ENCODE data around the gene NPDC1. TPM values are rescaled to one million over a fixed set of nuclear protein-coding genes. Genes with fewer than 3 reads are reported as not detected.

Gene NPDC1
- polyA plus RNA-seq, 3 donors = 0.51 to 2.7 TPM; not detected in 1

GRCh38 chr9:137027369-137028262, 18.4 kb downstream of the NPDC1 start, which contains the start of gene ABCA2:
TSS of gene ABCA2 (minus strand) at chr9:137028237. CDS start at chr9:137028140, 97 bp downstream.
- TF ChIP-seq CTCF (IDR thresholded peaks at IDR 0.05) = no peak
- Histone ChIP-seq H3K4me3 (replicated peaks in 1 of 3; ENCODE audit: low read depth in 2 of 3, low read length in 3 of 3) (peak within 1 kb of the TSS; percentile 41 to 88 (median 68)), H3K27me3 (ENCODE audit: control insufficient read depth in 2 of 2, insufficient read depth in 2 of 2, low read length in 2 of 2) (no peaks in the 10 kb centered on the region), H2AFZ (ENCODE audit: insufficient read depth, low read depth, low read length, poor library complexity, severe bottlenecking) (peak within 1 kb of the TSS; percentile 73), H4K20me1 (ENCODE audit: insufficient read depth, low read length) (peaks cover 12% of the 10 kb centered on the region), H3K79me2 (ENCODE audit: insufficient read depth, low read length) (peaks cover 42% of the 10 kb centered on the region), H3K27ac (ENCODE audit: low read depth in 1 of 2, low read length in 2 of 2) (peak within 1 kb of the TSS; percentile 83 to 92), H3K9me3 (replicated peaks in 1 of 2; ENCODE audit: control insufficient read depth in 1 of 2, insufficient read depth in 1 of 2, low read length in 2 of 2) (no peaks in the 10 kb centered on the region), H3K36me3 (replicated peaks in 1 of 2; ENCODE audit: control insufficient read depth in 1 of 2, insufficient read depth in 2 of 2, low read length in 2 of 2) (no peaks in the 10 kb centered on the region), H3K4me2 (replicated peaks; ENCODE audit: extremely low read depth, low read length, poor library complexity, severe bottlenecking) (peak within 1 kb of the TSS; percentile 98), H3K9ac (ENCODE audit: insufficient read depth, low read length, poor library complexity, severe bottlenecking) (peak within 1 kb of the TSS; percentile 77), H3K4me1 (ENCODE audit: control insufficient read depth in 1 of 2, insufficient read depth in 2 of 2, low read length in 2 of 2) (peaks cover 48 to 58% of the 10 kb centered on the region in 2 donors)
- intact Hi-C loops (cut with micrococcal nuclease) = no loop called here
- H3K27ac Mint-ChIP-seq = peak within 1 kb of the TSS in 5 of 7 donors; percentile 30 to 94 (median 87)
- WGBS (ENCODE audit: insufficient coverage) = 4% methylated on average over 95 of the region's 95 CpGs
- peak within 1 kb of the TSS; percentile 73 to 92 for H3K4me3 Mint-ChIP-seq
- no peaks in the 10 kb centered on the region for H3K9me3 Mint-ChIP-seq
- H3K36me3 Mint-ChIP-seq = peaks cover 0 to 4% of the 10 kb centered on the region in 2 donors
- H3K4me1 Mint-ChIP-seq = peaks cover 38% of the 10 kb centered on the region
- peaks cover 4 to 7% (median 6%) of the 10 kb centered on the region in 3 donors for H3K27me3 Mint-ChIP-seq (ENCODE audit: low read depth in 3 of 3)
- DNase-seq = peak in 1 of 3 donors; percentile 42

- peaks cover 35% of the 10 kb centered on the region for H3K4me1 Mint-ChIP-seq
- H3K36me3 Mint-ChIP-seq = peaks cover 0 to 4% of the 10 kb centered on the region in 2 donors
- Histone ChIP-seq H3K36me3 (replicated peaks in 1 of 2; ENCODE audit: control insufficient read depth in 1 of 2, insufficient read depth in 2 of 2, low read length in 2 of 2) (no peaks in the 10 kb centered on the region), H3K9me3 (replicated peaks in 1 of 2; ENCODE audit: control insufficient read depth in 1 of 2, insufficient read depth in 1 of 2, low read length in 2 of 2) (no peaks in the 10 kb centered on the region), H3K9ac (ENCODE audit: insufficient read depth, low read length, poor library complexity, severe bottlenecking) (no peak overlapping the region), H3K4me3 (replicated peaks in 1 of 3; ENCODE audit: low read depth in 2 of 3, low read length in 3 of 3) (no peak overlapping the region), H3K4me2 (replicated peaks; ENCODE audit: extremely low read depth, low read length, poor library complexity, severe bottlenecking) (no peak overlapping the region), H3K4me1 (ENCODE audit: control insufficient read depth in 1 of 2, insufficient read depth in 2 of 2, low read length in 2 of 2) (peaks cover 44 to 56% of the 10 kb centered on the region in 2 donors), H3K79me2 (ENCODE audit: insufficient read depth, low read length) (peaks cover 34% of the 10 kb centered on the region), H3K27me3 (ENCODE audit: control insufficient read depth in 2 of 2, insufficient read depth in 2 of 2, low read length in 2 of 2) (no peaks in the 10 kb centered on the region), H4K20me1 (ENCODE audit: insufficient read depth, low read length) (peaks cover 10% of the 10 kb centered on the region), H2AFZ (ENCODE audit: insufficient read depth, low read depth, low read length, poor library complexity, severe bottlenecking) (no peak overlapping the region), H3K27ac (ENCODE audit: low read depth in 1 of 2, low read length in 2 of 2) (no peak overlapping the region)
- intact Hi-C loops (cut with micrococcal nuclease) = no loop called here
- H3K4me3 Mint-ChIP-seq = peak overlapping the region in 1 of 2 donors; percentile 69
- peaks cover 0 to 4% (median 0%) of the 10 kb centered on the region in 7 donors for H3K9me3 Mint-ChIP-seq
- H3K27me3 Mint-ChIP-seq (ENCODE audit: low read depth in 3 of 3) = peaks cover 4 to 7% (median 6%) of the 10 kb centered on the region in 3 donors
- no peak overlapping the region for H3K27ac Mint-ChIP-seq
- 60% methylated on average over 4 of the region's 4 CpGs for WGBS (ENCODE audit: insufficient coverage)
- no peak for TF ChIP-seq CTCF (IDR thresholded peaks at IDR 0.05)
- DNase-seq = no peak
Observed at GRCh38 chr9:137026828-137027227, 19.1 kb downstream of the NPDC1 start.

All from CD14-positive monocyte (primary cell).